ENCODE data around the gene PPARG.
"Not testable (repeated sequence)": the region's sequence is repeated elsewhere in the genome, so short reads cannot be mapped to it uniquely, and the experiment has no call there.

PPARG gene

GRCh38 chr3:12439161-12439940 lies 150.5 kb downstream of the PPARG start:
- DNase-seq (ENCODE audit: low read depth in 2 of 3, low spot score in 2 of 3): no peak

GRCh38 chr3:12440927-12441714 lies 152.3 kb downstream of the PPARG start:
- no peak for DNase-seq (ENCODE audit: low read depth in 2 of 3, low spot score in 2 of 3)

GRCh38 chr3:12442654-12443501 lies 154.0 kb downstream of the PPARG start:
- DNase-seq (ENCODE audit: low read depth in 2 of 3, low spot score in 2 of 3): no peak

- no peak for DNase-seq (ENCODE audit: low read depth in 2 of 3, low spot score in 2 of 3)
These were observed 155.1 kb downstream of the PPARG start for GRCh38 chr3:12443781-12444522.

- no peak for DNase-seq (ENCODE audit: low read depth in 2 of 3, low spot score in 2 of 3)
These were observed 156.0 kb downstream of the PPARG start for GRCh38 chr3:12444582-12445471.

GRCh38 chr3:12445523-12446240 lies 156.8 kb downstream of the PPARG start:
- no peak for DNase-seq (ENCODE audit: low read depth in 2 of 3, low spot score in 2 of 3)

GRCh38 chr3:12446298-12446697 lies 157.4 kb downstream of the PPARG start:
- DNase-seq (ENCODE audit: low read depth in 2 of 3, low spot score in 2 of 3): no peak

- no peak for DNase-seq (ENCODE audit: low read depth in 2 of 3, low spot score in 2 of 3)
These were observed 158.2 kb downstream of the PPARG start for GRCh38 chr3:12447075-12447474.

GRCh38 chr3:12448404-12449202 lies 159.7 kb downstream of the PPARG start:
- not testable (repeated sequence) for DNase-seq (ENCODE audit: low read depth in 2 of 3, low spot score in 2 of 3)

- DNase-seq (ENCODE audit: low read depth in 2 of 3, low spot score in 2 of 3): no peak
These were observed 161.2 kb downstream of the PPARG start for GRCh38 chr3:12449889-12450682.

GRCh38 chr3:12451481-12451880 lies 162.6 kb downstream of the PPARG start:
- no peak for DNase-seq (ENCODE audit: low read depth in 2 of 3, low spot score in 2 of 3)

GRCh38 chr3:12451960-12452359 lies 163.1 kb downstream of the PPARG start:
- no peak for DNase-seq (ENCODE audit: low read depth in 2 of 3, low spot score in 2 of 3)

- DNase-seq (ENCODE audit: low read depth in 2 of 3, low spot score in 2 of 3): no peak
These were observed 163.8 kb downstream of the PPARG start for GRCh38 chr3:12452361-12453330.

GRCh38 chr3:12454076-12454815 lies 165.4 kb downstream of the PPARG start:
- DNase-seq (ENCODE audit: low read depth in 2 of 3, low spot score in 2 of 3): no peak

- no peak for DNase-seq (ENCODE audit: low read depth in 2 of 3, low spot score in 2 of 3)
These were observed 165.9 kb downstream of the PPARG start for GRCh38 chr3:12454816-12455121.

- no peak for DNase-seq (ENCODE audit: low read depth in 2 of 3, low spot score in 2 of 3)
These were observed 166.9 kb downstream of the PPARG start for GRCh38 chr3:12455740-12456139.

Data from activated CD8-positive, alpha-beta memory T cell treated with anti-CD3 and anti-CD28 coated beads for 48 hours (primary cell).